Kidney tubule cell (primary cell): ENCODE results near the gene SSX5.
"Not testable (repeated sequence)": the region's sequence is repeated elsewhere in the genome, so short reads cannot be mapped to it uniquely, and the experiment has no call there.

Experiments used
- DNase-seq: peaks from one replicate; pipeline ENCODE4 v3.0.0-alpha.2; 2018; ENCODE audit warnings: low spot score

SSX5 gene

GRCh38 chrX:48196745-48197201 is at the start of gene SSX5:
SSX5 (minus strand) TSS chrX:48196795; CDS start chrX:48195358, 1,437 bp downstream.
- DNase-seq = no peak

- not testable (repeated sequence) for DNase-seq
Measured at GRCh38 chrX:48224196-48224595, 27.6 kb upstream of the SSX5 start.

- not testable (repeated sequence) for DNase-seq
Measured at GRCh38 chrX:48214341-48214740, 17.7 kb upstream of the SSX5 start.

GRCh38 chrX:48190024-48190423 is 6.6 kb downstream of the SSX5 start:
- DNase-seq = not testable (repeated sequence)

GRCh38 chrX:48181882-48182281 is 14.7 kb downstream of the SSX5 start:
- not testable (repeated sequence) for DNase-seq

GRCh38 chrX:48180811-48181210 is 15.8 kb downstream of the SSX5 start:
- no peak for DNase-seq

GRCh38 chrX:48179691-48180090 is 16.9 kb downstream of the SSX5 start:
- no peak for DNase-seq

GRCh38 chrX:48166322-48166721 is 30.3 kb downstream of the SSX5 start:
- not testable (repeated sequence) for DNase-seq

- no peak for DNase-seq
Measured at GRCh38 chrX:48165241-48165640, 31.4 kb downstream of the SSX5 start.

- no peak for DNase-seq
Measured at GRCh38 chrX:48156014-48156413, 40.6 kb downstream of the SSX5 start.

GRCh38 chrX:48154796-48155195 is 41.8 kb downstream of the SSX5 start:
- no peak for DNase-seq

- DNase-seq = no peak
Measured at GRCh38 chrX:48153769-48154168, 42.8 kb downstream of the SSX5 start.

GRCh38 chrX:48142697-48143096 is 53.9 kb downstream of the SSX5 start:
- not testable (repeated sequence) for DNase-seq

GRCh38 chrX:48141810-48142508 is 54.6 kb downstream of the SSX5 start:
- not testable (repeated sequence) for DNase-seq

GRCh38 chrX:48139076-48139475 is 57.5 kb downstream of the SSX5 start:
- not testable (repeated sequence) for DNase-seq
